GM12865 (cell line): ENCODE measurements around the gene MAPK1.
"Not testable (repeated sequence)": the region's sequence is repeated elsewhere in the genome, so short reads cannot be mapped to it uniquely, and the experiment has no call there.

ENCODE experiments used
- DNase-seq: peaks from one replicate; pipeline ENCODE4 v3.0.0; 2010; ENCODE audit warnings: low read depth
- H3K4me3 ChIP-seq: 2 replicates; pipeline ENCODE4 v1.5.1; 2011; ENCODE audit warnings: mild to moderate bottlenecking, low read depth, low read length, control low read depth
- TF ChIP-seq, protein P1 (sequence below): IDR thresholded peaks from 2 replicates; pipeline ENCODE4 v1.5.1; 2011; ENCODE audit warnings: low read length, control low read depth, low read depth, inconsistent platforms; ENCODE audit not compliant: insufficient read depth; ENCODE audit errors: missing control alignments

MAPK1 gene

DNA sequence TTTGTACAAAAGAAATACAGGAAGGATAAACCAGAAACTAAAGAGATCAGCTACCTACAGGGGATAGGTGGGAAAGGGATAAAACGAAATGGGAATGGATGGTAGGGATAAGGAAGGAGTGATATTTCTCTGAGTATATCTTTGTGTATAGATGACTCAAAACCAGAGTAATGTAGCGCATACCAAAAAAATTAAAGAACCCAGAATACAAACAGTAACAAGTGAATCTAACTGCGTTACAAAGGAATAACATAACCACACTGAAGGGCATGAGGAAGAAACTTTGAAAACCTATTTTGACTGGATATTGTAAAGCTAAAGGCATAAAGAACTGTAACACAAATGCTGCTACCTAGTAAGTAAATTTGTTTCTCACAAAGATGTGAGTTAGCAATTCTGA, 37.9 kb downstream of the MAPK1 start:
- TF ChIP-seq, protein P1, sequence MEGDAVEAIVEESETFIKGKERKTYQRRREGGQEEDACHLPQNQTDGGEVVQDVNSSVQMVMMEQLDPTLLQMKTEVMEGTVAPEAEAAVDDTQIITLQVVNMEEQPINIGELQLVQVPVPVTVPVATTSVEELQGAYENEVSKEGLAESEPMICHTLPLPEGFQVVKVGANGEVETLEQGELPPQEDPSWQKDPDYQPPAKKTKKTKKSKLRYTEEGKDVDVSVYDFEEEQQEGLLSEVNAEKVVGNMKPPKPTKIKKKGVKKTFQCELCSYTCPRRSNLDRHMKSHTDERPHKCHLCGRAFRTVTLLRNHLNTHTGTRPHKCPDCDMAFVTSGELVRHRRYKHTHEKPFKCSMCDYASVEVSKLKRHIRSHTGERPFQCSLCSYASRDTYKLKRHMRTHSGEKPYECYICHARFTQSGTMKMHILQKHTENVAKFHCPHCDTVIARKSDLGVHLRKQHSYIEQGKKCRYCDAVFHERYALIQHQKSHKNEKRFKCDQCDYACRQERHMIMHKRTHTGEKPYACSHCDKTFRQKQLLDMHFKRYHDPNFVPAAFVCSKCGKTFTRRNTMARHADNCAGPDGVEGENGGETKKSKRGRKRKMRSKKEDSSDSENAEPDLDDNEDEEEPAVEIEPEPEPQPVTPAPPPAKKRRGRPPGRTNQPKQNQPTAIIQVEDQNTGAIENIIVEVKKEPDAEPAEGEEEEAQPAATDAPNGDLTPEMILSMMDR, result no peak
- DNase-seq, result no peak
- no peak overlapping the region for H3K4me3 ChIP-seq

DNA sequence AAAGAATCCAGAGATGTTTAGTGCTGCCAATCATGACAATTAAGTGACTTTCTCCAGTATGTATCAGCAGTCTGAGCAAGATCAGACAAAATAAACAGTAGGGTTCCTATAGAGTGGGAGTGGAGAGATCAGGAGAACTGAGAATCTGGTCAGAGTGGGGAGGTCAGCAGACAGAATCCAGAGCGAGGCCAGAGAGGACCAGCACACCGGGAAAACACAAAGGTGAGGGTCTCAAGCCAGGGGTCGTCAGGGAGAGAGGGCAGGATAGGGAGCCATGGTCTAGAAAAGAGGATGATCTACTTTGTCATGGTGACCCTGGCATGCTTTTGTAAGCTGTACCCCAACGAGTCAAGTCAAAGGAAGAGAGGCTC, 39.2 kb downstream of the MAPK1 start:
- no peak for DNase-seq
- H3K4me3 ChIP-seq, result no peak overlapping the region
- TF ChIP-seq, protein P1, result no peak

DNA sequence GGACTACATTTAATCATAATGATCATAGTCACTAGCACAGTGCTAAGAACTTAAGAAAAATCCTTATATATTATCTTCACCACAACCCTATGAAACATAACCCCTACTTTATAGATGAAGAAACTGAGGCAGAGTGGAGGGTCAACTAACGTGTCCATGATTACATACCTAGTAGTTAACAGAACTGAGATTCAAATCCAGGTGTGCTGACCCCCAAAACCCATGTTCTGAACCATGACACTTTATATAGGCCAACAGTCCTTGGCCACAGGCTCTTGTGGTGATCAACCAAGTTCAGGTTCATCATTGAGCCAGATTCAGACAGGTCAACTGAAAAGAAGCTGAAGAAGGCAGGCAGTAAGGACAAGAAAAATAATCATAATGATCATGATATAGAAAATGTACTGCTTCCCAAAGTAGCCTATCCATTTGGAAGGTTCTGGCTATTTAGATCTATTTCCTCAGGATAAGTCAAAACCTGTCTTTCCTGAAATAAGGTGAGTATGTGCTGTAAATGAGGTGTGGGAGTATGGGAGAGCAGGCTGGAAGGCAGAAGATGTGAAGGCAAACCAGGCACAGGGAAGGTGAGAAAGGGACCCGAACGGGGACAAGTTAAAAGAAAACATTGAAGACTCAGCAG, 39.7 kb downstream of the MAPK1 start:
- H3K4me3 ChIP-seq, result no peak overlapping the region
- TF ChIP-seq, protein P1, result no peak
- DNase-seq, result no peak

DNA sequence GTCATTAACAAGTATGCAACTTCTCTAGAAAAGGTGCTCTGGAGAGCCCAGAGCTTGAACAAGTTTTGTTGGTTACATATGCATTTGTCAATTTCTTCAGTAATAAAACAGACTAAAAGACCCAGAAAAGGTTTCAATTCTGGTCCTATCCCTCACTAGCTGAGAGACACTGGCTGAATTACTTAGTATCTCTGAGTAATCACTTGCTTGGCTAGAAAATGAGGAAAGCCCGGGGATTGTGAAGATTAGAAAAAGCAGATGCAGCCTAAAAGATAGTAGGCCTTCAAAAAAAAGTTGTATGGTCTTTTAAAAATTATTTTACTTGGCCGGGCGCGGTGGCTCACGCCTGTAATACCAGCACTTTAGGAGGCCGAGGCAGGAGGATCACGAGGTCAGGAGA, 41.2 kb downstream of the MAPK1 start:
- no peak for DNase-seq
- H3K4me3 ChIP-seq, result no peak overlapping the region
- TF ChIP-seq, protein P1, result no peak

DNA sequence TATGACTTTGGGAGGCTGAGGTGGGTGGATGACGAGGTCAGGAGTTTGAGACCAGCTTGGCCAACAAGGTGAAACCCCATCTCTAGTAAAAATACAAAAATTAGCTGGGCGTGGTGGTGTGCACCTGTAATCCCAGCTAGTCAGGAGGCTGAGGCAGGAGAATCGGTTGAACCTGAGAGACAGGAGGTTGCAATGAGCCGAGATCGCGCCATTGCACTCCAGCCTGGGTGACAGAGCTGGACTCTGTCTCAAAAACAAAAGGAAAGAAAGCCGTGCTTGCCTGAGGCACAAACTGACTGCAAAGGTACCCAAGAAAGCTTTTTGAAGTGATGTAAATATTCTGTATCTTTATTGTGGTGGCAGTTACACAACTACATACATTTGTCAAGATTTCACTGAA, 42.5 kb downstream of the MAPK1 start:
- H3K4me3 ChIP-seq, DNase-seq: not testable (repeated sequence)

DNA sequence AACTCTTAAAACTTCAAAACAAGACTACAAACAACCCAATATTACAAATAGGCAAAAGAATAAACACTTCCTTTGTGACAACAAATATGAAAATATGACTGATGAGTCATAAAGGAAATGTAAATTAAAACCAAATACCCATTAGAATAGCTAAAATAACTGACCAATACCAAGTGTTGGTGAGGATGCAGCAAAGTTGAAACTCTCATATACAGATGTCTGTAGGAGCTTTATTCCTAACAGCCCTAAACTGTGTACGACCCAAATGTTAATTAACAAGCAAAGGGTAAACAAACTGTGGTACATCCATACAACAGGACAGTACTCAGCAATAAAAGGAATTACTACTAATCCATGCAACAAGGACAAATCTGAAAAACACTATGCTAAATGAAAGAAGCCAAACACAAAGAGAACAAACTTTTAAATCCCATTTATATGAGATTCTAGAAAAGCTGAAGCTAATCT, 43.0 kb downstream of the MAPK1 start:
- TF ChIP-seq, protein P1, result no peak
- DNase-seq, result peak; percentile 13
- H3K4me3 ChIP-seq, result no peak overlapping the region

DNA sequence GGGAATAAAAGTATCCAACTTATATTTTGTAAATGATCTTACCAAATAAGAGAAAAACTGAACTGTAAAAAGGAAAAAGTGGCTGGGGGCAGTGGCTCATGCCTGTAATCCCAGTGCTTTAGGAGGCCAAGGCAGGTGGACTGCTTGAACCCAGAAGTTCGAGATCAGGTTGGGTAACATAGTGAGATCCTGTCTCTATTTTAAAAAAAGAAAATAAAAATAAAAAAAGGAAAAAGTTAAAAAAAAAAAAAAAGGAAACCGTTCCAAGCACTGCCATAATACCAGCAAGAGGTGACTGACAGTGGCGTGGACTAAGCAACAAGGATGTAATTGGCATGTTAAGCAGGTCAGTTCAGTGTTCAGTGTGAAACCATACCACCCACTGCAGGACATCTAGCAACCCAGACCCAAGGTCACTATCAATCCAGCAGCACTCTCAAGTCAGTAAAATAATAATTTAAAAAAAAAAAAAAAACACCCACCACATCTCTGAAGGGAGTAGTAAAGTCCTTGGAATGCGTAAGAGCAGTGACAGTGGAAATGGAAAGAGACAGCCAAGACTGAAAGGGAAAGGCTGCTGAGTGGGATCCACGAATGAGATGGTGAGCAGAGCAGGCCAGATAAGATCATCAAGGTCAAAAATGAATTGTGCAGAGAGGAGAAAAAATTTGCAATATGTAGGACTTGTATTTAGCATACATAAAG, 43.6 kb downstream of the MAPK1 start:
- no peak overlapping the region for H3K4me3 ChIP-seq
- TF ChIP-seq, protein P1, result no peak
- DNase-seq, result no peak
